ENCODE measurements around the gene ARFRP1. TPM values are rescaled to one million over a fixed set of nuclear protein-coding genes. Genes with fewer than 3 reads are reported as not detected.
A peak's percentile ranks its signal among the peaks of the same experiment; 100 is the strongest.

The ARFRP1 gene
- total and polyA plus RNA-seq, 2 of the 13 experiments (the other 11 are each of a cell fraction or from before 2014, with no cell fraction given), result 32.0 to 51.1 TPM

- no TSS peak for BruUV-seq (replicated peaks)
- WGBS (ENCODE audit: low lambda C conversion rate), result 89% methylated on average over 12 of the region's 12 CpGs
- TF ChIP-seq ZNF414 (CRISPR knock-in tag; IDR thresholded peaks at IDR 0.05), result no peak
- TF ChIP-seq, protein P1, sequence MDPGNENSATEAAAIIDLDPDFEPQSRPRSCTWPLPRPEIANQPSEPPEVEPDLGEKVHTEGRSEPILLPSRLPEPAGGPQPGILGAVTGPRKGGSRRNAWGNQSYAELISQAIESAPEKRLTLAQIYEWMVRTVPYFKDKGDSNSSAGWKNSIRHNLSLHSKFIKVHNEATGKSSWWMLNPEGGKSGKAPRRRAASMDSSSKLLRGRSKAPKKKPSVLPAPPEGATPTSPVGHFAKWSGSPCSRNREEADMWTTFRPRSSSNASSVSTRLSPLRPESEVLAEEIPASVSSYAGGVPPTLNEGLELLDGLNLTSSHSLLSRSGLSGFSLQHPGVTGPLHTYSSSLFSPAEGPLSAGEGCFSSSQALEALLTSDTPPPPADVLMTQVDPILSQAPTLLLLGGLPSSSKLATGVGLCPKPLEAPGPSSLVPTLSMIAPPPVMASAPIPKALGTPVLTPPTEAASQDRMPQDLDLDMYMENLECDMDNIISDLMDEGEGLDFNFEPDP (CRISPR knock-in tag; conservative IDR thresholded peaks at IDR 0.05), result 0 out of 2 replicates have a peak, but pooled peaks have one; percentile 16
- TF ChIP-seq ZNF263 (CRISPR knock-in tag; IDR thresholded peaks at IDR 0.05), result peak; percentile 62; the same call in 1 of the 2 replicates
- Histone ChIP-seq H2AFZ (ENCODE audit: low read length) (no peak overlapping the region), H3K4me2 (ENCODE audit: low read depth, low read length) (no peak overlapping the region), H3K27ac (ENCODE audit: extremely low read length, insufficient read depth, low read length) (no peak overlapping the region), H3K79me2 (ENCODE audit: insufficient read depth, low read length) (peaks cover 88% of the 10 kb centered on the region), H3K4me1 (ENCODE audit: insufficient read depth, low read length) (peaks cover 38% of the 10 kb centered on the region), H4K20me1 (ENCODE audit: insufficient read depth, low read length) (peaks cover 6% of the 10 kb centered on the region; the same call in 1 of the 2 replicates), H3K9ac (ENCODE audit: insufficient read depth, low read depth, low read length) (no peak overlapping the region), H3K9me3 (ENCODE audit: low read length) (peaks cover 5% of the 10 kb centered on the region; the same call in 1 of the 2 replicates), H3K36me3 (replicated peaks in 1 of 2; ENCODE audit: control insufficient read depth in 1 of 2, insufficient read depth in 2 of 2, low read length in 2 of 2) (peaks cover 13 to 52% of the 10 kb centered on the region in 2 experiments), H3K27me3 (ENCODE audit: control insufficient read depth in 1 of 2, insufficient read depth in 2 of 2, low read length in 2 of 2) (no peaks in the 10 kb centered on the region; a peak in 1 of 5 replicates), H3K4me3 (replicated peaks in 1 of 3; ENCODE audit: insufficient read depth in 1 of 3, low read depth in 2 of 3, low read length in 3 of 3) (no peak overlapping the region)
- DNase-seq (ENCODE audit: low spot score), result no peak
- ATAC-seq, result no peak
- ChIA-PET CTCF (ENCODE audit: low intra/inter-chr PET ratio, low total read pairs) (no interaction called here), POLR2A (interaction anchor here (0.7 to 12.4 kb wide), 2 partner anchors 25 to 496 kb away, joined by 3 to 190 read pairs; partner anchors contain the start of genes LIME1 and SLC2A4RG)
- intact Hi-C loops (cut with micrococcal nuclease; ENCODE audit: unreplicated experiment) (no loop called here), in situ Hi-C loops (cut with HindIII; ENCODE audit: extremely low pct_ligation_motif_present, low pct_unique_long_range_greater_than_20kb) (no loop called here)
- FAIRE-seq, result no peak
Measured at GRCh38 chr20:63711085-63711645, 3.4 kb upstream of the ARFRP1 start.

- Histone ChIP-seq H3K9me3 (ENCODE audit: low read length) (no peaks in the 10 kb centered on the region), H3K36me3 (replicated peaks in 1 of 2; ENCODE audit: control insufficient read depth in 1 of 2, insufficient read depth in 2 of 2, low read length in 2 of 2) (peaks cover 26 to 62% of the 10 kb centered on the region in 2 experiments), H3K4me3 (replicated peaks in 1 of 3; ENCODE audit: insufficient read depth in 1 of 3, low read depth in 2 of 3, low read length in 3 of 3) (peak overlapping the region; percentile 79 to 99 (median 99)), H3K9ac (ENCODE audit: insufficient read depth, low read depth, low read length) (peak overlapping the region; percentile 97), H3K4me1 (ENCODE audit: insufficient read depth, low read length) (peaks cover 38% of the 10 kb centered on the region), H3K27ac (ENCODE audit: extremely low read length, insufficient read depth, low read length) (peak overlapping the region; percentile 81), H4K20me1 (ENCODE audit: insufficient read depth, low read length) (peaks cover 10% of the 10 kb centered on the region; the same call in 1 of the 2 replicates), H2AFZ (ENCODE audit: low read length) (no peak overlapping the region), H3K27me3 (ENCODE audit: control insufficient read depth in 1 of 2, insufficient read depth in 2 of 2, low read length in 2 of 2) (no peaks in the 10 kb centered on the region; a peak in 1 of 5 replicates), H3K4me2 (ENCODE audit: low read depth, low read length) (peak overlapping the region; percentile 96), H3K79me2 (ENCODE audit: insufficient read depth, low read length) (peaks cover 77% of the 10 kb centered on the region)
- ATAC-seq, result no peak
- BruUV-seq (replicated peaks), result no TSS peak
- DNase-seq (ENCODE audit: low spot score), result no peak
- in situ Hi-C loops (cut with HindIII; ENCODE audit: extremely low pct_ligation_motif_present, low pct_unique_long_range_greater_than_20kb), result loop anchor here (5.0 to 10.0 kb wide), 3 partner anchors 33 to 148 kb away; no protein-coding TSS in a partner anchor
- ChIA-PET CTCF (ENCODE audit: low intra/inter-chr PET ratio, low total read pairs) (no interaction called here), POLR2A (interaction anchor here (0.6 to 12.4 kb wide), 9 partner anchors 10 to 248 kb away, joined by 4 to 190 read pairs (median 16); partner anchors contain the start of genes LIME1, SLC2A4RG, TNFRSF6B and TPD52L2)
- 95% methylated on average over 17 of the region's 17 CpGs for WGBS (ENCODE audit: low lambda C conversion rate)
- intact Hi-C loops (cut with micrococcal nuclease; ENCODE audit: unreplicated experiment), result no loop called here
- FAIRE-seq, result no peak
- TF ChIP-seq ZNF3 (CRISPR knock-in tag; IDR thresholded peaks at IDR 0.05) (no peak), ZNF710 (CRISPR knock-in tag; IDR thresholded peaks at IDR 0.05; ENCODE audit: borderline replicate concordance) (0 out of 2 replicates have a peak, but pooled peaks have one; percentile 10), ZNF276 (CRISPR knock-in tag; IDR thresholded peaks at IDR 0.05; ENCODE audit: low read depth) (no peak), PREB (CRISPR knock-in tag; IDR thresholded peaks at IDR 0.05) (peak; percentile 66; the same call in 1 of the 2 replicates), HNRNPK (IDR thresholded peaks at IDR 0.05; ENCODE audit: low read depth, low read length, poor library complexity, severe bottlenecking) (no peak)
Measured at GRCh38 chr20:63709149-63709527, 1.4 kb upstream of the ARFRP1 start.
